SK-N-SH treated with all-trans-retinoic acid at 6 μM for 48 hours (cell line): Measurements from ENCODE around the gene CRAMP1.

Source experiments
- ARNTL ChIP-seq: fragments of 450-650 bp; formaldehyde crosslinking; IDR thresholded peaks from 2 replicates; pipeline ENCODE4 v1.5.0; 2020; ENCODE audit warnings: low read depth, mild to moderate bottlenecking, moderate library complexity, borderline replicate concordance
- CSDC2 ChIP-seq: fragments of 250-450 bp; sonication (Bioruptor Pico); IDR thresholded peaks from 2 replicates; pipeline ENCODE4 v1.5.0; 2020; ENCODE audit warnings: mild to moderate bottlenecking, moderate library complexity
- ESRRG ChIP-seq: fragments of 250-450 bp; sonication (Bioruptor Pico); IDR thresholded peaks from 2 replicates; pipeline ENCODE4 v1.6.1; 2021; ENCODE audit warnings: mild to moderate bottlenecking
- ISL1 ChIP-seq: fragments of 250-450 bp; sonication (Bioruptor Pico); IDR thresholded peaks from 2 replicates; pipeline ENCODE4 v2.1.2; 2022; ENCODE audit warnings: mild to moderate bottlenecking, moderate library complexity
- RARB ChIP-seq: fragments of 250-450 bp; sonication (Bioruptor Pico); IDR thresholded peaks from 2 replicates; pipeline ENCODE4 v1.8.0; 2021; ENCODE audit warnings: mild to moderate bottlenecking, moderate library complexity
- TOX ChIP-seq: fragments of 250-450 bp; sonication (Bioruptor Pico); IDR thresholded peaks from 2 replicates; pipeline ENCODE4 v1.8.0; 2021; ENCODE audit warnings: mild to moderate bottlenecking, moderate library complexity, borderline replicate concordance
- ZFP3 ChIP-seq: fragments of 250-450 bp; sonication (Bioruptor Pico); IDR thresholded peaks from 2 replicates; pipeline ENCODE4 v1.5.0; 2020; ENCODE audit warnings: mild to moderate bottlenecking, moderate library complexity
- ZFP30 ChIP-seq: fragments of 450-650 bp; formaldehyde crosslinking; IDR thresholded peaks from 2 replicates; pipeline ENCODE4 v1.5.0; 2022; ENCODE audit warnings: mild to moderate bottlenecking, moderate library complexity
- ZNF565 ChIP-seq: fragments of 450-650 bp; formaldehyde crosslinking; conservative IDR thresholded peaks from 2 replicates; pipeline ENCODE4 v1.5.0; 2020; ENCODE audit warnings: low read depth, mild to moderate bottlenecking, moderate library complexity
- TF ChIP-seq, protein P1 (sequence below): fragments of 250-450 bp; sonication (Bioruptor Pico); IDR thresholded peaks from 2 replicates; pipeline ENCODE4 v1.8.0; 2020; ENCODE audit warnings: mild to moderate bottlenecking, moderate library complexity, borderline replicate concordance

DNA sequence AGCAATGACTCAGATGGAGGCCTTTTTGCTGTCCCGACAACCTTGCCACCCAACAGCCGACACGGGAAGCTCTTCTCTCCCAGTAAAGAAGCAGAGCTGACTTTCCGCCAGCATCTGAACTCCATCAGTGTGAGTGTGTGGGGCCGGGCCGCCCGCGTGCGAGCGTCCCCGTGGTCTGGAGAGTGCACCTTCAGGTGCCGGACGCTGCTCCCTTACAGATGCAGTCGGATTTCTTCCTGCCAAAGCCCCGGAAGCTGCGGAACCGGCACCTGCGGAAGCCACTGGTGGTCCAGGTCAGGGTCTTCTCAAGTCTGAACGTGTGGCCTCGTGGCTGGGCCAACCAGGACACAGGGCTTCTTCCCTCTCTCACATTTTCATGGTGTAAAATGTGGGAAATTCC is 50.4 kb downstream of the CRAMP1 start:
- TF ChIP-seq ZFP30 (no peak), RARB (CRISPR knock-in tag) (no peak), ZFP3 (CRISPR knock-in tag) (no peak), CSDC2 (CRISPR knock-in tag) (no peak), ARNTL (CRISPR knock-in tag) (no peak), ESRRG (CRISPR knock-in tag) (no peak), ISL1 (CRISPR knock-in tag) (no peak), ZNF565 (CRISPR knock-in tag) (no peak), TOX (no peak)
- TF ChIP-seq, protein P1, sequence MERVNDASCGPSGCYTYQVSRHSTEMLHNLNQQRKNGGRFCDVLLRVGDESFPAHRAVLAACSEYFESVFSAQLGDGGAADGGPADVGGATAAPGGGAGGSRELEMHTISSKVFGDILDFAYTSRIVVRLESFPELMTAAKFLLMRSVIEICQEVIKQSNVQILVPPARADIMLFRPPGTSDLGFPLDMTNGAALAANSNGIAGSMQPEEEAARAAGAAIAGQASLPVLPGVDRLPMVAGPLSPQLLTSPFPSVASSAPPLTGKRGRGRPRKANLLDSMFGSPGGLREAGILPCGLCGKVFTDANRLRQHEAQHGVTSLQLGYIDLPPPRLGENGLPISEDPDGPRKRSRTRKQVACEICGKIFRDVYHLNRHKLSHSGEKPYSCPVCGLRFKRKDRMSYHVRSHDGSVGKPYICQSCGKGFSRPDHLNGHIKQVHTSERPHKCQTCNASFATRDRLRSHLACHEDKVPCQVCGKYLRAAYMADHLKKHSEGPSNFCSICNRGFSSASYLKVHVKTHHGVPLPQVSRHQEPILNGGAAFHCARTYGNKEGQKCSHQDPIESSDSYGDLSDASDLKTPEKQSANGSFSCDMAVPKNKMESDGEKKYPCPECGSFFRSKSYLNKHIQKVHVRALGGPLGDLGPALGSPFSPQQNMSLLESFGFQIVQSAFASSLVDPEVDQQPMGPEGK (CRISPR knock-in tag): no peak
